Activated CD8-positive, alpha-beta T cell treated with anti-CD3 and anti-CD28 coated beads for 36 hours (primary cell): ENCODE measurements around the gene C1QL4. TPM values are rescaled to one million over a fixed set of nuclear protein-coding genes. Genes with fewer than 3 reads are reported as not detected.
"Not testable (repeated sequence)": the region's sequence is repeated elsewhere in the genome, so short reads cannot be mapped to it uniquely, and the experiment has no call there.

Source experiments
- ATAC-seq: fragments of 200-7000 bp; cut with Tn5 transposase; one replicate; pipeline ENCODE4 v1.10.0; 2021; ENCODE audit warnings: mild to moderate bottlenecking, moderate library complexity
- CTCF ChIA-PET: fragments of 350-600 bp; sonication (Branson Sonifier 250); formaldehyde crosslinking; loops from one replicate; lab custom pipeline; 2021; ENCODE audit warnings: antibody characterized with exemption; lab: Charles Lee
- POLR2A ChIA-PET: fragments of 350-600 bp; sonication (Branson Sonifier 250); formaldehyde crosslinking; loops from one replicate; lab custom pipeline; 2021; ENCODE audit warnings: antibody characterized with exemption; lab: Charles Lee
- DNase-seq: peaks from one replicate; pipeline ENCODE4 v3.0.0-alpha.2; 2020
- H3K27ac Mint-ChIP-seq: one replicate; pipeline ENCODE4 v1.8.0; 2021; ENCODE audit warnings: mild to moderate bottlenecking, mixed read lengths
- H3K27me3 Mint-ChIP-seq: one replicate; pipeline ENCODE4 v1.8.0; 2021; ENCODE audit warnings: mixed read lengths
- H3K36me3 Mint-ChIP-seq: one replicate; pipeline ENCODE4 v1.8.0; 2021; ENCODE audit warnings: low read depth, mixed read lengths
- H3K4me1 Mint-ChIP-seq: one replicate; pipeline ENCODE4 v1.8.0; 2021; ENCODE audit warnings: low read depth, mixed read lengths
- H3K4me3 Mint-ChIP-seq: one replicate; pipeline ENCODE4 v1.8.0; 2021; ENCODE audit warnings: mild to moderate bottlenecking, moderate library complexity, mixed read lengths
- H3K9me3 Mint-ChIP-seq: one replicate; pipeline ENCODE4 v1.8.0; 2021; ENCODE audit warnings: mixed read lengths
- CTCF ChIP-seq: fragments of 200-600 bp; IDR thresholded peaks from one replicate; pipeline ENCODE4 v1.8.0; 2022; ENCODE audit warnings: antibody characterized with exemption, mild to moderate bottlenecking
- intact Hi-C: fragments of 100-400 bp; cut with micrococcal nuclease; formaldehyde crosslinking; loops from one replicate; pipeline ENCODE4 v1.10.0; 2022
- total RNA-seq, 2 experiments: library from RNA; stranded (reverse); gene quantifications; one replicate each; pipeline ENCODE4 v1.2.3, GENCODE V29; 2021

Gene C1QL4
- total RNA-seq, 2 experiments from 2014 or later: not detected

- H3K27ac Mint-ChIP-seq: no peak overlapping the region
- intact Hi-C loops: no loop called here
- peaks cover 10% of the 10 kb centered on the region for H3K36me3 Mint-ChIP-seq
- H3K4me3 Mint-ChIP-seq: no peak overlapping the region
- ATAC-seq (no peak), DNase-seq (no peak)
- H3K27me3 Mint-ChIP-seq: peaks cover 62% of the 10 kb centered on the region
- ChIA-PET CTCF (interaction anchor here (0.7 to 5.8 kb wide), 6 partner anchors 11 to 482 kb away, joined by 3 to 40 read pairs (median 14); partner anchors contain the start of genes DNAJC22 and PRPH), POLR2A (interaction anchor here (0.7 to 1.0 kb wide), 2 partner anchors 11 to 32 kb away, joined by 3 read pairs; partner anchors contain the start of gene TROAP)
- TF ChIP-seq CTCF: no peak
- peaks cover 15% of the 10 kb centered on the region for H3K4me1 Mint-ChIP-seq
- no peaks in the 10 kb centered on the region for H3K9me3 Mint-ChIP-seq
These were observed 2.3 kb downstream of the C1QL4 start for GRCh38 chr12:49334681-49335080.

- ATAC-seq (no peak), DNase-seq (no peak)
- Mint-ChIP-seq H3K27me3 (peaks cover 60% of the 10 kb centered on the region), H3K27ac (no peak overlapping the region), H3K4me1 (peaks cover 15% of the 10 kb centered on the region), H3K4me3 (no peak overlapping the region), H3K9me3 (no peaks in the 10 kb centered on the region), H3K36me3 (peaks cover 10% of the 10 kb centered on the region)
- intact Hi-C loops: no loop called here
- ChIA-PET POLR2A (interaction anchor here (0.7 to 1.0 kb wide), 2 partner anchors 11 to 32 kb away, joined by 3 read pairs; partner anchors contain the start of gene TROAP), CTCF (interaction anchor here (0.7 to 5.8 kb wide), 7 partner anchors 8 to 481 kb away, joined by 3 to 52 read pairs (median 16); partner anchors contain the start of gene DNAJC22)
- no peak for TF ChIP-seq CTCF
These were observed 2.8 kb downstream of the C1QL4 start for GRCh38 chr12:49334226-49334625.

GRCh38 chr12:49333778-49334177 lies 3.2 kb downstream of the C1QL4 start:
- intact Hi-C loops, ATAC-seq, H3K27ac Mint-ChIP-seq, DNase-seq, POLR2A ChIA-PET, H3K9me3 Mint-ChIP-seq, H3K4me3 Mint-ChIP-seq: not testable (repeated sequence)
- Mint-ChIP-seq H3K4me1 (peaks cover 15% of the 10 kb centered on the region), H3K27me3 (peaks cover 57% of the 10 kb centered on the region), H3K36me3 (peaks cover 14% of the 10 kb centered on the region)
- CTCF ChIA-PET: interaction anchor here (1.3 to 4.1 kb wide), 5 partner anchors 9 to 45 kb away, joined by 4 to 52 read pairs (median 16); partner anchors contain the start of gene DNAJC22

GRCh38 chr12:49332891-49333371 lies 4.1 kb downstream of the C1QL4 start:
- Mint-ChIP-seq H3K27me3 (peaks cover 49% of the 10 kb centered on the region), H3K36me3 (peaks cover 16% of the 10 kb centered on the region), H3K4me1 (peaks cover 14% of the 10 kb centered on the region), H3K9me3 (no peaks in the 10 kb centered on the region), H3K27ac (no peak overlapping the region), H3K4me3 (no peak overlapping the region)
- ChIA-PET CTCF (interaction anchor here (0.8 to 4.1 kb wide), 10 partner anchors 9 to 46 kb away, joined by 3 to 52 read pairs (median 12); partner anchors contain the start of genes DNAJC22, PRPH and TROAP), POLR2A (interaction anchor here (1.6 to 3.3 kb wide), 3 partner anchors 10 to 40 kb away, joined by 4 to 17 read pairs (median 11); partner anchors contain the start of gene TROAP)
- peak; percentile 30 for DNase-seq
- no peak for ATAC-seq
- no peak for TF ChIP-seq CTCF
- intact Hi-C loops: no loop called here

- DNase-seq (no peak), ATAC-seq (no peak)
- no peak for TF ChIP-seq CTCF
- H3K36me3 Mint-ChIP-seq: peaks cover 20% of the 10 kb centered on the region
- no peaks in the 10 kb centered on the region for H3K9me3 Mint-ChIP-seq
- H3K27ac Mint-ChIP-seq: no peak overlapping the region
- ChIA-PET POLR2A (interaction anchor here (1.2 to 3.3 kb wide), 5 partner anchors 9 to 67 kb away, joined by 3 to 17 read pairs (median 5); partner anchors contain the start of genes PRPH, TROAP and TUBA1C), CTCF (interaction anchor here (0.6 to 4.1 kb wide), 14 partner anchors 10 to 377 kb away, joined by 3 to 52 read pairs (median 9); partner anchors contain the start of genes DNAJC22, PRPH and TROAP)
- H3K27me3 Mint-ChIP-seq: peaks cover 45% of the 10 kb centered on the region
- no peak overlapping the region for H3K4me3 Mint-ChIP-seq
- peaks cover 9% of the 10 kb centered on the region for H3K4me1 Mint-ChIP-seq
- intact Hi-C loops: no loop called here
These were observed 4.5 kb downstream of the C1QL4 start for GRCh38 chr12:49332441-49332861.
